Stimulated activated CD8-positive, alpha-beta memory T cell treated with anti-CD3 and anti-CD28 coated beads, Interleukin-7, amount 100 ng/mL, for 1 hour (primary cell): ENCODE data around the gene SMIM10L1.

Source experiments
- DNase-seq, 2 donors: peaks; one replicate each; pipeline ENCODE4 v3.0.0-alpha.2; 2020; ENCODE audit warnings: low read depth in 2 of 2

The SMIM10L1 gene

DNA sequence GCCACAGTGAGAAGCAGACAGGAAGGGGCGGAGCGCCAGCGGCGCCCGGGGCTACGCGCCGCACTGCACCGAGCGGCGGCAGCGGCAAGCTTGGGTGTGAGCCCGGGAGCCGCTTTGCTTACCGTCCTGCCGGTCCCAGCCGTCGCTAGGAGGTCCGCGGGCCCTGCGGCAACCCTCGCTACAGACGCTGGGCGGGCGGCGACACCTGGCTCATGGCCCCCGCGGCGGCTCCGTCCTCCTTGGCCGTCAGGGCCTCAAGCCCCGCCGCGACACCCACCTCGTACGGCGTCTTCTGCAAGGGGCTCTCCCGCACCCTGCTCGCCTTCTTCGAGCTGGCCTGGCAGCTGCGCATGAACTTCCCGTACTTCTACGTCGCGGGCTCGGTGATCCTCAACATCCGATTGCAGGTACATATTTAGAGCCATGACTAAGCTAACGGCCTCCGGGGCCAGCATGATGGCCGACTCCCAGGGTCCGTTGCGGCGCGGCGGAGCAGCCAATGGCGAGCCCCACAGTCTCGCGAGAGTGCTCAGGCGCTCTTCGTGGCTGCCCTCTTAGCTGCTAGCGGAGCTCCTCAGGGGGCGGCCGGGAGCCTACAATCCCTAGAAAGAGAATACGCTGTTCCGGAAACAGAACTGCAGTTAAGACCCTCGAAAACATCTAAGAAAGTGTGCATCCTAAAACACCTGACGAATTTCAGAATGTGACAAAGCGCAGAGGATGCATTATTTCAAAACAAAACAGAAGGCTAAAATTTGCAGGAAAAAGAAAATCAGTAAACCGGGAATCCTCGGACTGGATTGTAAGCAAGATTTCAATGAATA, at the start of gene SMIM10L1:
SMIM10L1 (plus strand) TSS at position 50 of the 824 bp plus-strand sequence; CDS start at position 213, 163 bp downstream.
- DNase-seq, result peak; percentile 71 to 75

DNA sequence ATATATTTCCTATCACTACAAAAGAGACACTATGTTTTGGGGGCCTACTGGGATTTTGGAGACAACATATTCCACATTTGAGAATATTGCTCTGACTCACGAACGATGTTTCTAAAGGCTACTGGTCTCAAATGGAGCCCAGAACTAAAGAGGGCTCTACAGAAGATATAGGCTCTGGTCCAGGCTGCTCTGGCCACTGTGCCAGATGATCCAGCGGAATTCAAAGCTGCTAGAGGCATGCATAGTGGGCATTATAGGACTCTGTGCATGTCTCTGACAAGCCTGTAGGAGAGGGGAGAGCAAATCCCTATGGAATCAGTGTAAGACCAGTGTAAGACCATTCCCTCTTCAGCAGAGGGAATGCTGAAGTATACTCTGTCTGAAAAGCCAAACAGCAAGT, 40.6 kb upstream of the SMIM10L1 start:
- no peak for DNase-seq

DNA sequence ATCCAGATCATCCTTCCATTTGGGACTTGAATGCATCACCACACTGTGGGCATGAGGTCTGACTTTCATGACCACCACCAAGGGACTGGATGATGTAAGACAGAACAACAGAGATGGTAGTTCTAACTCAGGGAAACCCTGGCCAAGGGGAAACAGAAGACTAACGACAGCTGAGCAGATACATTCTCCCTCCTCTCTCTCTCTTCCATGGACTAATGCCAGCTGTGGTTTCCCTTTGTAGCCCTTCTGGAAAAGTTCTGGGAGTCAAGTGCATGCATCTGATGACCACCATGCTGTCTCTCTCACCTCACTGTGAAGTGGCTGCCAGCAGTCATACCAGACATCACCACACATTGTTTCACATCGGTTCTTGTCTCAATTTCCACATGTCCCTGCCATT, 40.0 kb upstream of the SMIM10L1 start:
- DNase-seq, result no peak

DNA sequence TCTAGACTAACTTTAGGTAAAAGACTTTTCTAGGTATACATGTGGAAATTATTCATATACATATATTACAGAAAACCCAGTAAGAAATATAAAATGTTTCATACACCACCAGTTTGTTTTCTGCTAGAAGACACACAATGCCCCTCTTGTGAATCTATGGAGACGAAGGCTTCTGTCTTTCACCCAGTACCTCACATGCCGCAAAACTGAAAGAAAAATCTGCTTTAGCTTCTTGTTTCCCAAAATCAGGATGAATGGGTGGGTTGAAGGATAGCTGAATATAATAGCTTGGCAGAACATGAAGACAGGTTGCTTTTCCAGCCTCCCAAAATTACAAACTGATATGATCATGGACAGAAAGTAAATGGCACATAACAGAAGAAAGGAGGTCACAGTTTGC, 37.8 kb upstream of the SMIM10L1 start:
- DNase-seq, result no peak

DNA sequence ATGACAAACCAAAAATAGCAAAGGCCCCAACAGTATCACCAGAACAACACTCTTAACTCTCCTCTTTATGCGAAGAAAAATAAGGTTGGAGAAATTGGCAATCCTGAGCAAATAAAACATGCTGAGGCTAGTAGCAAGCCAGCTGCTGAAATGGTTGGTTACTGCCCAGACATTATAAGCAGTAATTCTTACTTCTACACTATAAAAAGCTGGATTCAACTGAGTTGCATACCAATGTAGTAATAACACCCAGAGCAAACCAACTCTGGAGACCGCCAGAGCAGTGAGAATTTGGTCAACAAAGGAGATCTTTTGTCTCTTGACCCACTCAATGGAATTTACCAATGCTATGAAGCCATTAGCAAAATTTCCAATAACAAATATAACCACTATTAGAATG, 37.2 kb upstream of the SMIM10L1 start:
- DNase-seq, result no peak

DNA sequence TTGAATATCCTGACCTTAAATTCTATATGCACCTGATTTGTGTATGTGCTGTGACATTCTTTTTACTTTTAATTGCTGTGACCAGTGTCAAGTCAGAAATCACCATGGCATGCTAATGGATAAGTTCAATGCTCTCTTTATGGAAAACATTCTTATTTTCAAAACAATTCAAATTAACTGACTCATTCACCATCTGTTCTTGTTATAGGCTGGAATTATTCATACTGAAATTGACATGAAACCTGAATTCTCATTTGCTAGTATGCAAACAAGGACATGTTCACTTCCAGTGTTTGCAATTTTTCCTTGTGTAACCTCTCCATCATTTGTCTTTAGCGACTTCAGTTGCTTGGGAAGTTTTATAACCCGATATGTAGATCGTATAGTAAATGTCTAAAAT, 36.7 kb upstream of the SMIM10L1 start, which contains the start of gene TAS2R30:
TAS2R30 (minus strand) TSS at position 340 of the 400 bp plus-strand sequence. CDS start 400 bp downstream, outside the sequence.
- DNase-seq, result no peak

DNA sequence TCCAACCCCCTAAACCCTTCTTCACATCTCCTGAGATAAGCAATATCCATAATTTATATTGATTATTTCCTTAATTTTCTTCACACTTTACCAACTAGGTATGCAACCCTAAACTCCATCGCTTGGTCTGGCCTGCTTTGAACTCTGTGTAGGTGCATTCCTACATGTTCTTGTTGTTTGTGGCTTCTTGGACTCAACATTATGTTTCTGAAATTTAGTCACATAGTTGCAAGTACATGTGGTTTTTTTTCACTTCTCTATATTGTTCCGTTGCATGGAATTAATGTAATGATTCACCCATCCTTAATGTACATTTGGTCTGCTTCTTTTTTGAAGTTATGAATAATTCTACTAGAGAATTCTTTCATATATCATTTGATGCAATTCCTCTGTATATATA, 34.9 kb upstream of the SMIM10L1 start:
- no peak for DNase-seq

DNA sequence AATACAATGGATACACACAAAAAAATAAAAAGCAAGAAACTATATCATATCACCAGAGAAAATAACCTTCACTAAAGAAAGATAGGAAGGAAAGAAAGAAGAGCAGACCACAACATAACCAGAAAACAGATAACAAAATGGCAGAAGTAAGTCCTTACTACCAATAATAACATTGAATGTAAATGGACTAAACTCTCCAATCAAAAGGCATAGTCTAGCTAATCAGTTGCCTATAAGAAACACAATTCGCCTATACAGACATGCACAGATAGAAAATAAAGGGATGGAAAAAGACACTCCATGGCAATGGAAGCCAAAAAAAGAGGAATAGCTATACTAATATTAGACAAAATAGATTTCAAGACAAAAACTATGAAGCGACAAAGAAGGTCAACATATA, 27.6 kb upstream of the SMIM10L1 start:
- DNase-seq, result no peak

DNA sequence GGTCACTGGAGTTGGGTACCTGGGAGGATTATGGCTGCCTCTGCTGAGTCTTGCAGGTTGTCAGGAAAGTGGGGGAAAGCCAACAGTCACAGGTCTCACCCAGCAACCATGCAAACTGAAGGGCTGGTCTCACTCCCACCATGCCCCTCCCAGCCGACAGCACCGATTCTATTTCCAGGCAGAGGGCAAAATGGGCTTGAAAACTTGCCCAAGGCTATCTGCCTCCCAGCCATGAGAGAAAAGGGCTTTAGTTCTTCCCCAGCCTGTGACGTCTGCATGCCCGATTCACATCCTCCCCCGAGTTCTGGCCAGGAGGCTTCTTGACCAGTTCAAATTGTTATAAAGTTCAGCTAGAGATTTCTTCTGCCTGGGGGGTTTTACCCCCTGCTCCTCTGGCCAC, 26.7 kb upstream of the SMIM10L1 start:
- no peak for DNase-seq

DNA sequence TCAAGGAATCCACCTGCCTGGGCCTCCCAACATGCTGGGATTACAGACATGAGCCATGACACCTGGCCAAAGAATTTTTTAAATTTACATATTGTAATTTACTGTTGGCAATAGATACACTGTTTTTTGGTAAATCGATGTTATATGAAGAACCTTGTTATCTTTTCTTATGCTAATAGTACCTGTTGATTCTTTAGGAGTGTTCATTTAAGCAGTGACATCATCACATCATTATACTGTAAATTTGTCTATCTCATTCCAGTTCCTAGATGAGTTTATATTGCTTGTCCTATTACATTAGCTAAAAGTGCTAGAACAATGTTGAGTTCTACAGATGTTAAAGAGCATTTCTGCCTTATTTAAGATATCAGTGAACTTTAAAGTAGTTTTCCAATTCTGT, 23.6 kb upstream of the SMIM10L1 start:
- no peak for DNase-seq

DNA sequence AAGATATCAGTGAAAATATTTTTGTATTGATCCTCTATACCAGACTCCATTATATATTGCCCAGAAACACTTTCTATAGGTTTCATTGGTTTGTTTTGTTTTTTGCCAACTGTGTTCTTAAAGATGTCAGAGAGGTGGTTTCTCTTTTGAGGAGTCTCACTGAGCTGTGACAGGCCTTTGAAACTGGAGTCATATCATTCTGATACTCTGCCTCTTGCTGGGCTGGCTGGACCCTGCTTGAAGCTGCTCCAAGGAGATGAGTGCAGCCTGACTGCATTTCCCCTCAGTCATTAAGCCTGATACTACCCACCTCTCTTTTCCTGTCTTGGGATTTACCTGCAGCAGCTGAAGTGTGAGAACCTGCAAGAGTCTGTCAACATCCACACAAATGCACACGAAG, 20.2 kb upstream of the SMIM10L1 start:
- no peak for DNase-seq

DNA sequence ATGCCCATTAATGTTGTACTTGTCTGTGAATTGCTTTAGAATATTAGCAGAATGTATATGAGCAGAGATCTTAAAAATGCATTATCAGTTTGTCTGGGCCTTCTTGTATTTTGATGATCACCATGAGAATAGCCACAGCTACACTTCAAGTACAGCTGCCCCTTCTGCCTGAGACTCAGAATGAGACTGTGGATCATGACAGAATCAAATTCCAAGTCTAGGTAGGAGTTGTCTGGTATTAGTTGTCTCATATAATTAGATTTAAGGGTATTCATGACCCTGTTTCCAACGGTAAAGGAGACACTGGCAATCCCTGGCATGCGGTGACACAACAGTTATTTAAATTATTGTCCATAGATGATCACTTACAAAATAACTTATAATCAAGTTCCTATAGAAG, 18.3 kb upstream of the SMIM10L1 start:
- no peak for DNase-seq

DNA sequence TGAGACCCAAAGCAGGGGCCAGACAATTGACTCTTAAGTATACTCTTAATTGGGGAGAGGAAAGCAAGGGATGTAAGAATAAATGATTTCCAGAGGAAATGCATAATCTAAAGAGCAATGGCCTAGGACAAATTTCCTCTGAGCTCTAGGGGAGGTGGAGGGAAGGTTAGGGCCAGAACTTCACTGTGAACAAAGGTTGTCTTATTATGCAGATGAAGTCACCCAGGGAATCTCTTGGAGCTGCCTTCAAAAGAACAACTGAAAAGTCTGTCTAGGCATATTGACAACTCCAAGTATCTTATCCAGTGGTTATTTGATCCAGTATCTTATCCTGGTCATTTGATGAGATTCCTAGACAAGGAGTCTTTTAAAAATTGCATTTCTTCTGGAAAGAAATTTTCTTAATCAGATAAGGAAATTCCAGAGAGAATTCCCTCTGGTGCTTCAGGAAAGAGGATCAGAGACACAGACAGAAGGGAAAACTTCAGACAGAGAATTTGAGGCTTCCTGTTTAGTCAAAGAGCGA, 16.5 kb upstream of the SMIM10L1 start:
- no peak for DNase-seq

DNA sequence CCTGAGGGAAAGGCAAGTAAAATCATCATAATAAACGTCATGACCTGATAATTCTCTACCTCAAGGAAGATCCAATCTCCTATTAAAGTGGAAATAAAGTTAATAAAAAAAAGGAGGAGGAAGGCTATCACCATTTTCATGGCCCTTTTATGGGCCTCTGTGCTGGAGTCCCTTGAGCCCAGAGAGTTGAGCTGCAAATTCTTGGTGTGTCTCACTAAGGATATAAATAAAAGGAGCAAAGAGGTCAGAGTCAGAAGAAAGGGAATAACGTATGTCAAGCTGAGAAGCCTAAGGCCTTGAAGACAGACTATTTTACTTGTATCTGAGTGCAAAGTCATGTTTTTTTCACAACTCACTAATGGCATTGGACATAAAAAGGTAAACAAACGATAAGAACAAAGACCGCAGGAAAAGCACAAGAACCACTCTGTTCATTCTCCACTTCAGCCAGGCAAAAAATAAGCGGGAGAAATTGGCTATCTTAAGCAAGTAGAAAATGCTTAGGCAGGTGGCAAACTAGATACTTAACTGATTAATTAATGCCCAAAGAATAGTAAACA, 12.0 kb upstream of the SMIM10L1 start:
- no peak for DNase-seq

DNA sequence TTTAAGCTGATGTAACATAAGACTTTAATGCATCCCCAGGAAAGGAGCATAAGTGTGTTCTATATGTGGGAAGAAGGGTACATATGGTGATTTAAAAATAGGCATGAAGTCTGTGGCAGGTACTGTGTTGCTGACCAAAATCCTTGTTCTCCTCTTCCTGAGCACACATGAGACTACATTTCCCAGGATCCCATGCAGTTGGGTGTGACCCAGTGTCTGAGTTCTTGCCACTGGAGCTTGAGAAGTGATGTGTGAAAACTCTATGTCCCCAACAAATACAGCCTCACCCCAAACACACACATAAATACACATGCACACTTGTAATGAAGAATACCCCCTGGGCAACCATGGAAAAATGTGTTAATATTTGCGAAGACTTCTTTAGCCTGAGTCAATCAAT, 8.5 kb upstream of the SMIM10L1 start:
- no peak for DNase-seq

DNA sequence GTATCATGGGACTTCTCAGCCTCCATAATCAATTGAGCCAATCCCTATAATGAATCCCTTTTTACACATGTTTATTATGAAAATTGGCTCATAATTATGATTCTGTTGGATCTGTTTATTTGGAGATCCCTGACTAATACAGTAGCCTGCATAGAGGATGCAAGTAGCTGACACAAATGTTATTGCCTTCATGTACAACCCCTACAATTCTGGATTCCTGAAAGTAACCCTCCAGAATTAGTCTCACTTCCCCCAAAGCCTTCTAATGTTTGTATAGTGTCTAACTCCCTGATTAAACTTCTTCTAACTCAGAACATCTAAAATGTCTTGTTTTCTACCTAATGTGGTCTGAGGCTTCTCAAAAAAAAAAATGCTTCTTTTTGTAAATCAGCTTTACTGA, 6.6 kb upstream of the SMIM10L1 start:
- DNase-seq, result no peak

DNA sequence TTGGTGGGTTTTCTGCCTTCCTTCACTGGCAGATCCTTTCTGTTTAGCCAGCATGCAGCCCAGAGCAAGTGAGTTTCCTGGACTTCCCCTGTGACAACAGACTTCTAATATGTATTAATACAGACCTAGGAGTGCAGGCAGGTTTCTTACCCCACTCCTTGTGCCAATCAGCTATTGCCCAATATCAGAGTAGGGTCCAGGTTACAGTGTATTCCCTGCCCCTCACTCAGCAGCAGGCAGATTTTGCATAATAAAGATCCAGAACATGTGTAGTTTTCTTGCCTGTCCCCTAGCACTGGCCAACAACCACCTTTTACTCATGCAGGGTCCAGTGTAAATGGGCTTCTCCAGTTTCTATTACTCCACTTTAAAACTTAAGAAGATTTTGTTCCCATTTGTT, 4.7 kb upstream of the SMIM10L1 start:
- DNase-seq, result no peak

DNA sequence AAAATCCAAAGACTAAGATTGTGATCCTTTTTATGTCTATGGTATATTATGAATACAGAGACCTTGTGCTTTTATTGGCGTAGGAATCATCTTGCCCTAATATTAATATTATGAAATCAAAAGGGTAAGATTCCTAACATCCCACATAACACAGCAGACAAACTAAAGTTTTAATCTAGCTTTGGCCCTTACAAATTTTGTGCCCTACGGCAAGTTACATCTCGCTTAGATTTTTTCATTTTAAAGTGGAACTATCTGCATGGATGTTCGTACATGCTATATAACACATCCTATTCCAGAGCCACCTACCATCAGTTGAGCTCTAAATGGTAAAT, 217 bp upstream of the SMIM10L1 start:
- no peak for DNase-seq

DNA sequence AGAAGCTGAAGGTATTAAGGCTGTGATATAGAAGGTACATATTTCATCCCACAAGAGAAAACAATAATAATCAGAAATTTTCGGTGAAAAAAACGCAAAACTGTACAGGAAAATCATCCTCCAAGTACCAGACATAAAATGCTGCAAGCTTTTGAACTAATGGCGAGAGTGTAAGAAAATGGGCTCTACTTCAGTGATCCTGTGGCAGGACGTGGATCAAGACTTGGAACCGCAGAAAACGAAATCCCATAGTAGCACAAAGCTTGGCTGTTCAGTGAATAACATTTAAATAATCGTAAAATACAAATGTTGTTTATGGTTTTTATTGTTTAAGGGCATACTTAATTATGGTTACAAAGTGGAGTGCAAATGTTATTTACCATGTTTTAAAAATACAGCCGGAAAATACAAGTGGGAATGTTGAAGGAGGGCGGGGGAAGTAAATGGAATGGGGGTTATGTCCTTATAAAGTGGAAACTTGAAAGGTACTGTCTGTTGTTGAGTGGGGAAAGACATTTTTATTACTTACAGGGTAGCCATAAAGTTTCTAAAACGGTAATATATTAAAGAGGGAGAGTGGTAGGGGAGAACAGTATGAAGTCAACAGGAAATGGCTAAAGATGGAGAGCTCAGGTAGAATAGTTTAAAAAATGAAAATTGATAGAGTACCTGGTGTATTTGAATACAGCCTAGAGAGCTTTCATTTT, 1.1 kb downstream of the SMIM10L1 start:
- no peak for DNase-seq

DNA sequence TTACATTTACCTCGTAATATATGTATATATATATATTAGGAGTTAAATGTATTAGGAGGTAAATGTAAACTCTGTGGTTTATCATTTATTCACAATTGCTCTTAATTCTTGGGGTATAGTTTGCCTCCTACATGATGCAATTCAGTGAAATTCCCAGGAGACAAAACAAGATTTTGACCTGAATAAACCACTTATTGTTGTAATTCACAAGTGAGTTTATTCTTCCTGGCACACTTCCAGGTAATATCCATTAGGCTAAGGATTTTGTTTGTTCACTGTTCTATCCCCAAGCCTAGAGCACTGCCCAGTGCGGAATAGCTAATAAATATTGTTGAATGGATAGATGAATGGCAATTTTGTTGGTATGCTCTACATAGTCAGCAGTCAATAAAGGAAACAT, 3.0 kb downstream of the SMIM10L1 start:
- DNase-seq, result no peak

DNA sequence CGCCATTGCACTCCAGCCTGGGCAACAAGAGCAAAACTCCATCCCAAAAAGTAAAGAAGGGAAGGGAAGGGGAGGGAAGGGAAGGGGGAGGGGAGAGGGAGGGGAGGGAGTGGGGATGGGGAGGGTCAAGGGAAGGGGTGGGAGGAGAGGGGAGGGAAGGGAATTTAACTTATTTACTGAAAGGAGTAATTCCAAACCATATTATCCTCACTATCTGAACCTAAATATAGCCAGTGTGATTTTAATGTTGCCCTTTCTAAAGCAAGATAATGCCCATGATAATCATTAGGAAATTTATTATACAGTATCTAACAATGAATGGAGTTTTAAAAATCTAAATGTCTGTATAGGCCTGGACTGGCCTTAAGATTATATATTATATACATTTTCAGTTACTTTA, 7.3 kb downstream of the SMIM10L1 start:
- DNase-seq, result no peak

DNA sequence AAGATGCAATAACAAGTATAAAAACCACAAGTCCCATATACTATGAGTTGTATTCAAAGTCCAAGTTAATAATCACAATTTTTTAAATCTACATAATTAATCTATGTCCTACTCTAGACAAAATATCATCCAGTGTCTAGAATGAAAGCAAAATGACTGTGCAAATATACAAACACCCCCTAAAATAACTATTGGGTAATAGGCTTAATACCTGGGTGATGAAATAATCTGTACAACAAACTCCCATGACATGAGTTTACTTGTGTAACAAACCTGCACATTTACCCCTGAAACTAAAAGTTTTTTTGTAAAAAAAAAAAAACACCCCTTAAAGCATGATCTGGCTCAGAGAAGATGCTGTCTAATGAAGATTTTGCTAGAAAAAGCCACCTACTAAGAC, 11.5 kb downstream of the SMIM10L1 start:
- no peak for DNase-seq

DNA sequence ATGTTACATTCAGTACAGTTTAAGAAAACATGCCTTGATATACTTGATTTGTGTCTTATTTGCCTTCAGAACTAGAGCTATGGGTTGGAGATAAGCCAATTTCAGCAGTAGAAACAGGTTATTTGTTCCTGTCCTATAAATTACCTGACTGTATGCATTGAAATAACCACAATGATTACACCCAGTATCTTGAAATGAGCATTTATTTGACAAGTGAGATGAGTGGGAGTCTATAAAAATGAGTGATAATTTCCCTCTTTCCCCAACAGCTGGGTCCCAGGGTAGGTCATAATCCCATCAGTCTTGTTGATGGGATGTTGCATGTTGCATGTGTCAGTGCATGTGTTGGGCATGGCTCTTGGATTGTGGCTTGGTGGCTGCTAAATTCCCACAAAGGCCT, 12.0 kb downstream of the SMIM10L1 start:
- DNase-seq, result no peak
